ENCODE measurements around the gene SDHAF2. TPM values are rescaled to one million over a fixed set of nuclear protein-coding genes. Genes with fewer than 3 reads are reported as not detected.
A peak's percentile ranks its signal among the peaks of the same experiment; 100 is the strongest.
"Not testable (repeated sequence)": the region's sequence is repeated elsewhere in the genome, so short reads cannot be mapped to it uniquely, and the experiment has no call there.

SDHAF2 gene
- total RNA-seq, 6 donors from 2014 or later = 20.9 to 63.9 (median 34.6) TPM

GRCh38 chr11:61422226-61422625, 7.7 kb upstream of the SDHAF2 start:
- DNase-seq (no peak), ATAC-seq (ENCODE audit: low FRiP score in 2 of 2) (no peak)
- H3K27me3 ChIP-seq = no peaks in the 10 kb centered on the region
- peaks cover 8 to 46% (median 16%) of the 10 kb centered on the region in 4 donors for H3K4me1 ChIP-seq
- TF ChIP-seq POLR2AphosphoS5 (IDR thresholded peaks at IDR 0.05) = no peak
- no peak for TF ChIP-seq EP300 (IDR thresholded peaks at IDR 0.05)
- no peak for TF ChIP-seq CTCF (IDR thresholded peaks at IDR 0.05)
- no peak for TF ChIP-seq POLR2A (IDR thresholded peaks at IDR 0.05)
- WGBS, 2 donors = 94 to 95% methylated on average over 3 of the region's 3 CpGs
- no peak overlapping the region for H3K4me3 ChIP-seq
- H3K36me3 ChIP-seq = peaks cover 28 to 98% (median 77%) of the 10 kb centered on the region in 4 donors
- H3K9me3 ChIP-seq = no peaks in the 10 kb centered on the region
- no peak overlapping the region for H3K27ac ChIP-seq

GRCh38 chr11:61425367-61426131, 4.4 kb upstream of the SDHAF2 start:
- no peak for TF ChIP-seq EP300 (IDR thresholded peaks at IDR 0.05)
- TF ChIP-seq POLR2A (IDR thresholded peaks at IDR 0.05) = no peak
- TF ChIP-seq POLR2AphosphoS5 (IDR thresholded peaks at IDR 0.05) = no peak
- no peak for TF ChIP-seq CTCF (IDR thresholded peaks at IDR 0.05)
- ATAC-seq (ENCODE audit: low FRiP score in 2 of 2) = no peak
- Histone ChIP-seq H3K4me1 (peaks cover 19 to 52% (median 25%) of the 10 kb centered on the region in 4 donors), H3K36me3 (peaks cover 8 to 79% (median 60%) of the 10 kb centered on the region in 4 donors), H3K4me3 (no peak overlapping the region), H3K27me3 (no peaks in the 10 kb centered on the region), H3K27ac (no peak overlapping the region), H3K9me3 (no peaks in the 10 kb centered on the region)
- 83 to 94% methylated on average over 1 of the region's 1 CpG for WGBS, 2 donors
- DNase-seq = no peak

- H3K27me3 ChIP-seq = no peaks in the 10 kb centered on the region
- peak overlapping the region; percentile 97 to 100 (median 100) for H3K27ac ChIP-seq
- H3K9me3 ChIP-seq = no peaks in the 10 kb centered on the region
- peaks cover 2 to 47% (median 39%) of the 10 kb centered on the region in 4 donors for H3K36me3 ChIP-seq
- TF ChIP-seq CTCF (IDR thresholded peaks at IDR 0.05) (peak in 4 of 6 experiments; percentile 7 to 47 (median 40)), POLR2A (IDR thresholded peaks at IDR 0.05) (no peak), EP300 (IDR thresholded peaks at IDR 0.05) (no peak), POLR2AphosphoS5 (IDR thresholded peaks at IDR 0.05) (no peak)
- peak; percentile 76 to 91 for ATAC-seq (ENCODE audit: low FRiP score in 2 of 2)
- 1% methylated on average over 35 of the region's 37 CpGs; no CpG with 5 or more reads in 1 of the 2 donors for WGBS, 2 donors
- peak; percentile 58 to 94 for DNase-seq
- H3K4me3 ChIP-seq = peak overlapping the region; percentile 58 to 95 (median 68)
- peaks cover 37 to 56% (median 42%) of the 10 kb centered on the region in 4 donors for H3K4me1 ChIP-seq
These were observed 606 bp upstream of the SDHAF2 start for GRCh38 chr11:61429346-61429690.

GRCh38 chr11:61430839-61431238, 915 bp downstream of the SDHAF2 start:
- ATAC-seq (ENCODE audit: low FRiP score in 2 of 2); H3K9me3 ChIP-seq; DNase-seq; H3K27me3 ChIP-seq: not testable (repeated sequence)
- peak overlapping the region; percentile 61 to 95 (median 68) for H3K4me3 ChIP-seq
- peaks cover 39 to 53% (median 46%) of the 10 kb centered on the region in 4 donors for H3K4me1 ChIP-seq
- 71 to 75% methylated on average over 10 of the region's 10 CpGs for WGBS, 2 donors
- peaks cover 2 to 32% (median 25%) of the 10 kb centered on the region in 4 donors for H3K36me3 ChIP-seq
- H3K27ac ChIP-seq = peak overlapping the region in 3 of 4 donors; percentile 97 to 100 (median 99)

GRCh38 chr11:61437496-61437895, 7.6 kb downstream of the SDHAF2 start:
- Histone ChIP-seq H3K9me3 (no peaks in the 10 kb centered on the region), H3K4me1 (peaks cover 11 to 15% (median 14%) of the 10 kb centered on the region in 4 donors), H3K4me3 (no peak overlapping the region), H3K27me3 (no peaks in the 10 kb centered on the region), H3K27ac (no peak overlapping the region), H3K36me3 (peaks cover 19 to 50% (median 43%) of the 10 kb centered on the region in 4 donors)
- whole genome bisulfite sequencing, 2 donors = 93 to 99% methylated on average over 5 of the region's 5 CpGs
- ATAC-seq (ENCODE audit: low FRiP score in 2 of 2) (no peak), DNase-seq (no peak)
- no peak for TF ChIP-seq EP300 (IDR thresholded peaks at IDR 0.05)
- TF ChIP-seq POLR2AphosphoS5 (IDR thresholded peaks at IDR 0.05) = no peak
- TF ChIP-seq CTCF (IDR thresholded peaks at IDR 0.05) = no peak
- no peak for TF ChIP-seq POLR2A (IDR thresholded peaks at IDR 0.05)

All from upper lobe of left lung (tissue), 6 donors.